Liver (tissue), 9 donors: ENCODE data around the gene RPS6KA4. TPM values are rescaled to one million over a fixed set of nuclear protein-coding genes. Genes with fewer than 3 reads are reported as not detected.

Source experiments
- DNase-seq: peaks from one replicate; pipeline ENCODE4 v3.0.0-alpha.2; 2017; ENCODE audit warnings: low spot score
- H3K27ac ChIP-seq, 2 donors: one replicate each; pipeline ENCODE4 v1.7.0; 2013; ENCODE audit warnings: inconsistent platforms in 2 of 2, low read length in 2 of 2, control low read depth in 1 of 2, low read depth in 1 of 2, mild to moderate bottlenecking in 1 of 2
- H3K27me3 ChIP-seq, 4 donors: one replicate each; pipeline versions ENCODE4 v1.6.1 to v1.7.0; 2013; ENCODE audit warnings: low read length in 3 of 4, inconsistent platforms in 1 of 4, mild to moderate bottlenecking in 1 of 4, moderate library complexity in 1 of 4; ENCODE audit not compliant: control insufficient read depth in 4 of 4, insufficient read depth in 4 of 4
- H3K36me3 ChIP-seq, 4 donors: one replicate each; pipeline versions ENCODE4 v1.6.1 to v1.7.0; 2013; ENCODE audit warnings: low read length in 3 of 4, mild to moderate bottlenecking in 3 of 4, low read depth in 1 of 4, moderate library complexity in 1 of 4; ENCODE audit not compliant: control insufficient read depth in 4 of 4, insufficient read depth in 3 of 4
- H3K4me1 ChIP-seq, 4 donors: one replicate each; pipeline versions ENCODE4 v1.6.1 to v1.7.0; 2013; ENCODE audit warnings: low read length in 3 of 4, mild to moderate bottlenecking in 3 of 4, moderate library complexity in 1 of 4; ENCODE audit not compliant: control insufficient read depth in 4 of 4, insufficient read depth in 4 of 4
- H3K4me3 ChIP-seq, 3 donors: one replicate each; pipeline versions ENCODE4 v1.6.1 to v1.7.0; 2013; ENCODE audit warnings: low read length in 3 of 3, control low read depth in 1 of 3, low read depth in 1 of 3, mild to moderate bottlenecking in 1 of 3
- H3K9ac ChIP-seq, 2 donors: one replicate each; pipeline ENCODE4 v1.7.0; 2013; ENCODE audit warnings: low read length in 2 of 2, mild to moderate bottlenecking in 2 of 2, moderate library complexity in 2 of 2, control low read depth in 1 of 2, low read depth in 1 of 2
- H3K9me3 ChIP-seq, 4 donors: one replicate each; pipeline versions ENCODE4 v1.6.1 to v1.7.0; 2013; ENCODE audit warnings: low read length in 3 of 4; ENCODE audit not compliant: control insufficient read depth in 4 of 4
- ATF3 ChIP-seq: IDR thresholded peaks from 2 replicates; pipeline ENCODE4 v1.6.1; 2016; ENCODE audit warnings: antibody characterized with exemption
- EGR1 ChIP-seq, 2 donors: IDR thresholded peaks; 2 replicates each; pipeline ENCODE4 v1.6.1; 2016 to 2018; ENCODE audit warnings: antibody characterized with exemption in 2 of 2, low read depth in 2 of 2
- FOXA1 ChIP-seq: IDR thresholded peaks from 2 replicates; pipeline ENCODE4 v1.6.1; 2016; ENCODE audit warnings: antibody characterized with exemption
- FOXA2 ChIP-seq: IDR thresholded peaks from 2 replicates; pipeline ENCODE4 v1.6.1; 2016; ENCODE audit warnings: antibody characterized with exemption
- GABPA ChIP-seq, 2 donors: IDR thresholded peaks in 1 of 2; conservative IDR thresholded peaks in 1 of 2; 2 replicates each; pipeline ENCODE4 v1.6.1; 2016; ENCODE audit warnings: antibody characterized with exemption in 2 of 2, mild to moderate bottlenecking in 1 of 2, moderate library complexity in 1 of 2
- HNF4G ChIP-seq: IDR thresholded peaks from 2 replicates; pipeline ENCODE4 v1.6.1; 2016; ENCODE audit warnings: antibody characterized with exemption
- JUND ChIP-seq, 2 donors: IDR thresholded peaks; 2 replicates each; pipeline ENCODE4 v1.6.1; 2016; ENCODE audit warnings: antibody characterized with exemption in 2 of 2
- MAX ChIP-seq: IDR thresholded peaks from 2 replicates; pipeline ENCODE4 v1.6.1; 2016; ENCODE audit warnings: antibody characterized with exemption
- NR2F2 ChIP-seq: IDR thresholded peaks from 2 replicates; pipeline ENCODE4 v1.6.1; 2016; ENCODE audit warnings: antibody characterized with exemption
- RAD21 ChIP-seq, 2 donors: IDR thresholded peaks; 2 replicates each; pipeline ENCODE4 v1.6.1; 2016; ENCODE audit warnings: antibody characterized with exemption in 2 of 2, mild to moderate bottlenecking in 2 of 2
- REST ChIP-seq: IDR thresholded peaks from 2 replicates; pipeline ENCODE4 v1.6.1; 2016; ENCODE audit warnings: antibody characterized with exemption, mild to moderate bottlenecking
- RXRA ChIP-seq, 2 donors: IDR thresholded peaks; 2 replicates each; pipeline ENCODE4 v1.6.1; 2017 to 2018; ENCODE audit warnings: antibody characterized with exemption in 2 of 2, mild to moderate bottlenecking in 1 of 2
- SP1 ChIP-seq: IDR thresholded peaks from 2 replicates; pipeline ENCODE4 v1.6.1; 2018; ENCODE audit warnings: antibody characterized with exemption, mild to moderate bottlenecking
- TAF1 ChIP-seq: conservative IDR thresholded peaks from 2 replicates; pipeline ENCODE4 v1.6.1; 2016; ENCODE audit warnings: antibody characterized with exemption, mild to moderate bottlenecking
- YY1 ChIP-seq: IDR thresholded peaks from 2 replicates; pipeline ENCODE4 v1.6.1; 2016; ENCODE audit warnings: antibody characterized with exemption, mild to moderate bottlenecking
- whole genome bisulfite sequencing: extraction: QIAGEN DNeasy Blood & Tissue Kit; methylation state at CpG from one replicate; pipeline ENCODE4 v1.1.7; 2013; 5-methylcytosine and 5-hydroxymethylcytosine counted together
- polyA plus RNA-seq, 2 donors: library from polyadenylated mRNA; stranded (reverse) in 1 of 2; unstranded in 1 of 2; fragments of 200-250 nt in 1 of 2; fragments of >200 nt in 1 of 2; fragmentation: Nextera tagmentation in 1 of 2; extraction: Ambion mirVana in 1 of 2; gene quantifications; one replicate each; pipeline versions ENCODE4 v1.2.1 to v1.2.3, GENCODE V29; 2013 to 2015
- total RNA-seq, 2 donors: library from RNA; depleted of rRNA; stranded (reverse); fragments of >200 nt; gene quantifications; one replicate each; pipeline ENCODE4 v1.2.3, GENCODE V29; 2014
- donor health status: healthy.
- donor health status: healthy.
- donor health status: healthy.
- donor health status: healthy.
- donor health status: healthy.

The RPS6KA4 gene
- total and polyA plus RNA-seq, 4 donors: 2.0 to 13.5 (median 10.0) TPM

GRCh38 chr11:64389851-64390250 lies 30.9 kb downstream of the RPS6KA4 start:
- Histone ChIP-seq H3K36me3 (no peaks in the 10 kb centered on the region), H3K9me3 (no peaks in the 10 kb centered on the region), H3K9ac (no peak overlapping the region), H3K4me1 (no peaks in the 10 kb centered on the region), H3K4me3 (no peak overlapping the region), H3K27ac (no peak overlapping the region), H3K27me3 (no peaks in the 10 kb centered on the region)
- DNase-seq: no peak
- 94% methylated on average over 2 of the region's 2 CpGs for WGBS
- TF ChIP-seq FOXA2: no peak
- no peak for TF ChIP-seq YY1
- TF ChIP-seq FOXA1: no peak
- no peak for TF ChIP-seq RXRA (IDR thresholded peaks at IDR 0.05)
- TF ChIP-seq SP1: no peak
- no peak for TF ChIP-seq REST
- TF ChIP-seq RAD21 (IDR thresholded peaks at IDR 0.05): no peak
- no peak for TF ChIP-seq GABPA (IDR thresholded peaks at IDR 0.05 in 1 of 2, conservative IDR thresholded peaks at IDR 0.05 in 1 of 2)
- no peak for TF ChIP-seq EGR1 (IDR thresholded peaks at IDR 0.05; ENCODE audit: low read depth in 2 of 2)

- Histone ChIP-seq H3K9me3 (no peaks in the 10 kb centered on the region), H3K27ac (no peak overlapping the region), H3K4me3 (no peak overlapping the region), H3K4me1 (no peaks in the 10 kb centered on the region), H3K36me3 (no peaks in the 10 kb centered on the region), H3K9ac (no peak overlapping the region), H3K27me3 (no peaks in the 10 kb centered on the region)
- TF ChIP-seq REST (no peak), MAX (no peak), HNF4G (no peak), ATF3 (no peak), FOXA1 (no peak), NR2F2 (no peak), TAF1 (no peak), JUND (IDR thresholded peaks at IDR 0.05) (no peak), RAD21 (IDR thresholded peaks at IDR 0.05) (no peak), FOXA2 (no peak), SP1 (no peak)
- DNase-seq: no peak
- WGBS: 94% methylated on average over 3 of the region's 3 CpGs
Measured at GRCh38 chr11:64390558-64390957, 31.6 kb downstream of the RPS6KA4 start.
